Keratinocyte (primary cell): ENCODE measurements around the gene S1PR3. TPM values are rescaled to one million over a fixed set of nuclear protein-coding genes. Genes with fewer than 3 reads are reported as not detected.

Experiments
- DNase-seq: peaks from one replicate; pipeline ENCODE4 v3.0.0-alpha.2; 2011; ENCODE audit warnings: low read depth, missing footprints, low spot score
- FAIRE-seq: peaks from 2 replicates; lab custom pipeline; 2011; peaks lifted over from hg19 to GRCh38; lab: Jason Lieb, UNC
- H2AFZ ChIP-seq: 2 replicates; pipeline ENCODE4 v1.6.0; 2012; ENCODE audit warnings: low read length, control low read depth, inconsistent platforms; ENCODE audit not compliant: control insufficient read depth
- H3K27ac ChIP-seq: 2 replicates; pipeline ENCODE4 v1.5.1; 2011; ENCODE audit warnings: low read length; ENCODE audit not compliant: control insufficient read depth, insufficient read depth
- H3K27me3 ChIP-seq: 3 replicates; pipeline ENCODE4 v1.6.0; 2011; ENCODE audit warnings: low read length; ENCODE audit not compliant: control insufficient read depth, insufficient read depth; ENCODE audit errors: extremely low read depth
- H3K36me3 ChIP-seq, 2 experiments: 2 replicates in 1 of 2; 3 replicates in 1 of 2; pipeline ENCODE4 v1.5.1; 2011; ENCODE audit warnings: low read length in 2 of 2, mild to moderate bottlenecking in 1 of 2; ENCODE audit not compliant: control insufficient read depth in 2 of 2, insufficient read depth in 2 of 2; ENCODE audit errors: extremely low read depth in 1 of 2
- H3K4me1 ChIP-seq: 3 replicates; pipeline ENCODE4 v1.5.1; 2011; ENCODE audit warnings: low read length; ENCODE audit not compliant: control insufficient read depth, insufficient read depth; ENCODE audit errors: extremely low read depth
- H3K4me2 ChIP-seq: 3 replicates; pipeline ENCODE4 v1.6.0; 2011; ENCODE audit warnings: low read depth, low read length; ENCODE audit not compliant: control insufficient read depth, insufficient read depth; ENCODE audit errors: extremely low read depth
- H3K4me3 ChIP-seq, 3 experiments: fragments of 200-600 bp in 1 of 3; sonication (generic) in 1 of 3; 2 replicates in 2 of 3; 3 replicates in 1 of 3; pipeline ENCODE4 v1.5.1; 2011 to 2016; ENCODE audit warnings: low read length in 3 of 3, mild to moderate bottlenecking in 3 of 3, control low read depth in 2 of 3, inconsistent platforms in 1 of 3, low read depth in 1 of 3, mixed read lengths in 1 of 3, mixed run types in 1 of 3, moderate library complexity in 1 of 3; ENCODE audit not compliant: control insufficient read depth in 2 of 3, insufficient read depth in 2 of 3; ENCODE audit errors: extremely low read depth in 1 of 3
- H3K79me2 ChIP-seq: 2 replicates; pipeline ENCODE4 v1.6.0; 2012; ENCODE audit warnings: low read length; ENCODE audit not compliant: control insufficient read depth, insufficient read depth
- H3K9ac ChIP-seq: 3 replicates; pipeline ENCODE4 v1.6.0; 2011; ENCODE audit warnings: low read length; ENCODE audit not compliant: control insufficient read depth, insufficient read depth; ENCODE audit errors: extremely low read depth
- H3K9me1 ChIP-seq: 3 replicates; pipeline ENCODE4 v1.6.0; 2011; ENCODE audit warnings: low read length; ENCODE audit not compliant: control insufficient read depth, insufficient read depth; ENCODE audit errors: extremely low read depth
- H3K9me3 ChIP-seq: 2 replicates; pipeline ENCODE4 v1.5.1; 2012; ENCODE audit warnings: low read depth, low read length; ENCODE audit not compliant: control insufficient read depth
- H4K20me1 ChIP-seq: 3 replicates; pipeline ENCODE4 v1.6.0; 2011; ENCODE audit warnings: low read length; ENCODE audit not compliant: control insufficient read depth, insufficient read depth; ENCODE audit errors: extremely low read depth
- CTCF ChIP-seq, 3 experiments: IDR thresholded peaks in 1 of 3; conservative IDR thresholded peaks in 1 of 3; optimal IDR thresholded peaks in 1 of 3; 2 replicates in 2 of 3; 3 replicates in 1 of 3; pipeline versions ENCODE3 to v1.5.1; 2011; ENCODE audit warnings: low read length in 3 of 3, mild to moderate bottlenecking in 3 of 3, moderate library complexity in 2 of 3, control low read depth in 1 of 3, inconsistent platforms in 1 of 3; ENCODE audit not compliant: insufficient read depth in 2 of 3; ENCODE audit errors: extremely low read depth in 1 of 3
- EZH2 ChIP-seq: IDR thresholded peaks from one replicate; pipeline ENCODE4 v1.6.1; 2012; ENCODE audit warnings: inconsistent platforms, mild to moderate bottlenecking, low read length, moderate library complexity
- dilution Hi-C: fragments of 300-500 bp; cut with MboI; formaldehyde crosslinking; loops from one replicate; pipeline ENCODE4 v1.7.0; 2020; ENCODE audit warnings: low sequenced_read_pairs; ENCODE audit not compliant: extremely low pct_ligation_motif_present
- polyA plus RNA-seq, 5 experiments: library from polyadenylated mRNA; depleted of rRNA in 3 of 5; stranded (reverse) in 3 of 5; stranded (forward) in 1 of 5; unstranded in 1 of 5; fragments of >200 nt; gene quantifications; 1 replicate in 1 of 5; 2 replicates in 3 of 5; 3 replicates in 1 of 5; pipeline versions ENCODE4 v1.2.1 to v1.2.3, GENCODE V29; 2011 to 2012; ENCODE audit warnings: missing spikeins in 2 of 5, low read depth in 1 of 5, low replicate concordance in 1 of 5

S1PR3 gene
- polyA plus RNA-seq, 1 donor (not counting 4 experiments of a cell fraction or from before 2014, with no cell fraction given), result 4.1 TPM

GRCh38 chr9:88959727-88960469, 31.4 kb upstream of the S1PR3 start:
- H3K79me2 ChIP-seq, result no peaks in the 10 kb centered on the region
- DNase-seq, result no peak
- no peaks in the 10 kb centered on the region for H3K36me3 ChIP-seq
- H3K9me1 ChIP-seq, result no peaks in the 10 kb centered on the region
- dilution Hi-C loops, result no loop called here
- no peak overlapping the region for H2AFZ ChIP-seq
- peaks cover 3% of the 10 kb centered on the region for H3K27me3 ChIP-seq
- H3K9me3 ChIP-seq, result no peaks in the 10 kb centered on the region
- no peak for FAIRE-seq
- H3K4me3 ChIP-seq, result no peak overlapping the region
- H3K9ac ChIP-seq, result no peak overlapping the region
- H4K20me1 ChIP-seq, result no peaks in the 10 kb centered on the region
- no peak overlapping the region for H3K4me2 ChIP-seq
- H3K27ac ChIP-seq, result no peak overlapping the region
- TF ChIP-seq CTCF (optimal IDR thresholded peaks at IDR 0.05 in 1 of 3, IDR thresholded peaks at IDR 0.05 in 1 of 3, conservative IDR thresholded peaks at IDR 0.05 in 1 of 3; ENCODE audit: extremely low read depth in 1 of 3, insufficient read depth in 2 of 3, low read length in 3 of 3) (no peak), EZH2 (no peak)
- H3K4me1 ChIP-seq, result no peaks in the 10 kb centered on the region

- Histone ChIP-seq H4K20me1 (no peaks in the 10 kb centered on the region), H3K79me2 (no peaks in the 10 kb centered on the region), H3K36me3 (no peaks in the 10 kb centered on the region), H3K9ac (no peak overlapping the region), H3K9me3 (no peaks in the 10 kb centered on the region), H3K4me3 (no peak overlapping the region), H3K4me2 (no peak overlapping the region), H3K27ac (no peak overlapping the region), H3K9me1 (no peaks in the 10 kb centered on the region), H3K27me3 (peaks cover 3% of the 10 kb centered on the region), H3K4me1 (no peaks in the 10 kb centered on the region), H2AFZ (no peak overlapping the region)
- dilution Hi-C loops, result no loop called here
- FAIRE-seq (no peak), DNase-seq (no peak)
- TF ChIP-seq CTCF (optimal IDR thresholded peaks at IDR 0.05 in 1 of 3, IDR thresholded peaks at IDR 0.05 in 1 of 3, conservative IDR thresholded peaks at IDR 0.05 in 1 of 3; ENCODE audit: extremely low read depth in 1 of 3, insufficient read depth in 2 of 3, low read length in 3 of 3) (no peak), EZH2 (no peak)
Measured at GRCh38 chr9:88960632-88961031, 30.6 kb upstream of the S1PR3 start.
